GM10266 (cell line): Measurements from ENCODE around the gene KLF7.

ENCODE experiments used
- DNase-seq: peaks from one replicate; pipeline ENCODE4 v3.0.0; 2012; ENCODE audit errors: extremely low spot score
- TF ChIP-seq, protein P1 (sequence below): IDR thresholded peaks from 2 replicates; pipeline ENCODE4 v1.5.1; 2012; ENCODE audit warnings: mild to moderate bottlenecking, low read depth; ENCODE audit not compliant: control insufficient read depth, insufficient read depth; ENCODE audit errors: missing control alignments

KLF7 gene

DNA sequence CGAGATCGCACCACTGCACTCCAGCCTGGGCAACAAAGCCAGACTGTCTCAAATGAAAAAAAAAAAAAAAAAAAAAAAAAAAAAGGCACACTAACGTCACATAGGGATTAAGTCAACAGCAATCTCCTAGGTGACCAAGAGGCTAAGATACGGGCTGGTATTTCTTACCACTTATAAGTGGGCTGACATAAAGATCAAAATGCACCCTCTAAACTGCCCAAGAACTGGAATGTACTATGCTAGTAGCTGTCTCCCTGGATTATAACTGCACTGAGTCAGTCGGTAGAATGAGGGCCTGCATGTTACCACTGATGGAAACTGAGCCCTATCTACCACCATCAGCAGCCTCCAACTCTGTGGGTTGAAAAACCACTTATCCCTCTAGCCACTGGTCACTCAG, 80.6 kb downstream of the KLF7 start:
- TF ChIP-seq, protein P1, sequence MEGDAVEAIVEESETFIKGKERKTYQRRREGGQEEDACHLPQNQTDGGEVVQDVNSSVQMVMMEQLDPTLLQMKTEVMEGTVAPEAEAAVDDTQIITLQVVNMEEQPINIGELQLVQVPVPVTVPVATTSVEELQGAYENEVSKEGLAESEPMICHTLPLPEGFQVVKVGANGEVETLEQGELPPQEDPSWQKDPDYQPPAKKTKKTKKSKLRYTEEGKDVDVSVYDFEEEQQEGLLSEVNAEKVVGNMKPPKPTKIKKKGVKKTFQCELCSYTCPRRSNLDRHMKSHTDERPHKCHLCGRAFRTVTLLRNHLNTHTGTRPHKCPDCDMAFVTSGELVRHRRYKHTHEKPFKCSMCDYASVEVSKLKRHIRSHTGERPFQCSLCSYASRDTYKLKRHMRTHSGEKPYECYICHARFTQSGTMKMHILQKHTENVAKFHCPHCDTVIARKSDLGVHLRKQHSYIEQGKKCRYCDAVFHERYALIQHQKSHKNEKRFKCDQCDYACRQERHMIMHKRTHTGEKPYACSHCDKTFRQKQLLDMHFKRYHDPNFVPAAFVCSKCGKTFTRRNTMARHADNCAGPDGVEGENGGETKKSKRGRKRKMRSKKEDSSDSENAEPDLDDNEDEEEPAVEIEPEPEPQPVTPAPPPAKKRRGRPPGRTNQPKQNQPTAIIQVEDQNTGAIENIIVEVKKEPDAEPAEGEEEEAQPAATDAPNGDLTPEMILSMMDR, result no peak
- DNase-seq, result no peak

DNA sequence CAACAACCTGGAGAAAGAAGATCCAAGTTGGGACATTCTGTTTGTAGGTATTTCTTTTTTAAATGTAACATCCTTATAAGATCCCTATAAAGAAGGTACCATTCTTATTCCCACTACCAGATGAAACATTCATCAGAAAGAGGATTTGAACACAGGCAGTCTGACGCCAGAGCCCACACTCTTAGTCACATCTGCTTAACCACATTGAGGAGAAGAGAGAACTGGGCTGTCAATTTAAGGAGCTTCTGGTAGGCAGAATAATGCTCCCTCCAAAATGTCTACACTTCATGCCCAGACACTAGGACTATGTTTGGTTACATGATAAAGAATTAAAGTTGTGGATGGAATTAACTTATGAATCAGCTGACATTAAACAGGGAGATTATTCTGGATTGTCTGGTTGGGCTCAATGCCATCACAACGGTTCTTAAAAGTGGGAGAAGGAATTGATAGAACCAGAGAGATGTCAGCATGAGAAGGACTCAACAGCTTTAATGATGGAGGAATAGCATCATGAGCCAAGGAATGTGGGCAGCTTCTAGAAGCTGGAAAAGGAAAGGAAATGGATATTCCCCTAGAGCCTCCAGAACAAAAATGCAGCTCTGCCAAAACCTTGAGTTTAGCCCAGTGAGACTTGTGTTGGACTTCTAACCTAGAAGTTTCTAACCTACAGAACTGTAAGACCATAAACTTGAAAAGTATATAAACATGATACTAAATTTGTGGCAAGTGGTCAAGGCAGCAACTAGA, 82.2 kb downstream of the KLF7 start:
- DNase-seq, result no peak
- TF ChIP-seq, protein P1, result no peak

DNA sequence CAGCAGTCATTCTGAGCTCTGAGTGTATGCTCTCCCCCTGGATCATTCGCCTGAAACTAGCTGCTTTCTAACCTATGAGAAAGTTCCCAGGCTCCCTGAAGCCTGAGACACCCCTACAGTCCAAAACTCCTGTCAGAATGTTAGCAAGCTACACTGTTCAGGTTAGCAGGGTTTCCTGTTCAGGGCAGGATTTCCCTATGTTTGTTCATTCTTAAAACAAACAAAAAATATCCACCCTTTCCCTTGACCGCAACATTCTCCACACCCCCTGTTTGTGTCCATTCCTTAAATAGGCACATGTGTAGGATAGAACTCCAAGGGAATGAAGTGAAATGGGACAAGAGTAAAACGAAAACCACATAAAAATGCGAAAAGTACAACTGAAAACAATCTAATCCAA, 83.1 kb downstream of the KLF7 start:
- TF ChIP-seq, protein P1, result no peak

DNA sequence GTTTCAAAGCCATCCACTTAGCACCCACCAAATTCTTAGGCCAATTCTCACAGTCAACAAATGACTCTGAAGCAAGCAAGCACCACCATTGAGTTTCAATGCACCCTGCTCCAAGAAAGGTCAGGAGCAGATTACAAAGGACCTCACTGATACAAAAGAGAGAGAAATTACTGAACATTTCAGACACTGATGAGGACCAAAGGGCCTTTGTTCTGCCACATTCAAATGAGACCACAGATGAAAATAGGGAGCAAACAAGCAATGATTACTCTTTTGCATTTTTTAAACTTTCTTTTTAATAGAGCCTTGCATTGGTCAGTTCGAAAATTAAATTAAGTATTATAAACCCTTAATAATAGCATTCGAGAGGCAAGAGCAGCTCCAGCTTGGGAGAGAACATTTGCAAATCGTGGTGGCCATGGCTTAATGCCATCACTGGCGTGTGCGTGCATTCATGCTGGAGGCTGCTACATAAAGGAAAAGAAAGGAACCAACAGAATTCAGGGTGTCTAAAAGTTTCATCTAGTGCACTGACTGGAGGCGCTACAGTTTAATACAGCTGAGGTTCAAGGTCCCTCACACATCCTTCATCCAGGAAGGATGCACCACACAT, 87.5 kb downstream of the KLF7 start:
- TF ChIP-seq, protein P1, result no peak
- DNase-seq, result no peak

More for the DNA sequence above, 83.1 kb downstream of the KLF7 start:
- no peak for DNase-seq

DNA sequence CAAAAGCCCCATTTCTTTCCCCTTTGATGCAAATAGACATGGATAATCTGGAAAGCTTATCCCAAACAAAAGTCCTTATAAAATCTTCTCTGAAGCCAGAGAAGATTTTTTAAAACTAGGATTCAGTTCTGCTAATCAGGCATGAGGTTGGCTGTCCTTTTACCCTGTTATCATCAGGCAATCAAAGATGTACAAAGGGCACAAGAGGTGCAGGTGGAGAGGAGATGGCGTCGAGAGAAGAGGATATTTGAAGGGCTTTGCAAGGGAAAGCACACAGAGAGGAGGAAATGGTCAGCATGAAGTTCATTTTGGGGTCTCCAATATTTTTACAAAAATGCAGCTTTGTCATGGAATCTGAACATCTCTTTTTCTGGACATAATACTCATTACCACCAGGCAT, 88.5 kb downstream of the KLF7 start:
- no peak for DNase-seq
- TF ChIP-seq, protein P1, result no peak

DNA sequence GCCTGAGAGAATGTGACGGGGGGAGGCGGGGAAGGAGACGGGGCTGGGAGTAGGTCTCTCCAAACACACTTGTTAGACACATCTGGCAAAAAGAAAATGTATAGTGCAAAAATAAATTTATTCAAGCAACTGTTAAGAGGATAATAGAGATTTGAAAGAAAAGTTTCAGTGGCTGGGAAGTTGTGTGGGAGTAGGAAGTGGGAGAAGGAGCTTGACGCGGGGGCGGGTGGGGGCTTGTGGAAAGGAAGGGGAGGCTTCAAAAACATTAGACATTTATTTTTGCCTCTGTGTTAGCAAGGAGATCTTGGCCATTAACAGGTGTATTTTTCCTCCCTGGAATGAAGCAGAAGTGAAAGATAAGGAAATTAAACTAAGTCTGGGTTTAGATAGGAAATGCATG, 90.3 kb downstream of the KLF7 start:
- no peak for DNase-seq
- TF ChIP-seq, protein P1, result no peak
